OCI-M1 (cell line): ENCODE data around the gene HIP1.

ENCODE experiments used
- DNase-seq: peaks from one replicate; lab custom pipeline; 2025; lab: John Stamatoyannopoulos, UW

HIP1 gene

DNA sequence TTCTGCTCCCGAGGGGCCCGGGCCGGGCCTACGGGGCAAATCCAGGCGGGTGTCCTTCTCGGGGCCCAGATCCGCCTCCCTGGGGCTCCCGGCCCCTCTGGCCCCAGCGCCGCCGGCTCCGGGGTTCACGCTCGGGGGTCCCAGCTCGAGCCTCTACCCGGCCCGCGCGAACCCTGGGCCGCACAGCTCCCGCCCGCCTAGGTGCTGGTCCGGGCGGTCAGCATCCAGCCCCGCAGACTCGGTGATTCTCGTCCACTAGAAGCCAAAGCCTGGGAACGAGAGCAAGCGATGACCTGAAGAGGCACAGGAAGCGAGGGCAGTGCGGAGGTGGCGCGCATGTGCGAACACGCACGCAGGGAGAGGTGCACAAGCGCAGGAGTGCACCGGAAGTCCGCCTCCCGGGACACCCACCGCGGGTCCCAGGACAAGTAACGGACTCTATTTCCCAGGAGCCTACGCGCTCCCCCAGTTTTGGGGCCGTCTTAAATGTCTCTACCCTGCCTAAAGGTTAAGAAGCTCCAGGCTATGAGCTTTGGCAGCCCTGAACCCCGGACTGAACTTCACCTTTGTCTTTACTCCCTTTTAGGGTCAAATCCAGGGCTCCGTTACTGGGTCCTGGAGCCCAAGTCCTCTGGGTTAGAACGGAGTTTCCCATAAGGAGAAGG lies 252.6 kb downstream of the HIP1 start, which contains the start of gene POM121C:
Gene POM121C (minus strand): TSS at position 321 of the 665 bp plus-strand sequence. CDS start 44,803 bp downstream, outside the sequence.
- DNase-seq: peak; percentile 98

DNA sequence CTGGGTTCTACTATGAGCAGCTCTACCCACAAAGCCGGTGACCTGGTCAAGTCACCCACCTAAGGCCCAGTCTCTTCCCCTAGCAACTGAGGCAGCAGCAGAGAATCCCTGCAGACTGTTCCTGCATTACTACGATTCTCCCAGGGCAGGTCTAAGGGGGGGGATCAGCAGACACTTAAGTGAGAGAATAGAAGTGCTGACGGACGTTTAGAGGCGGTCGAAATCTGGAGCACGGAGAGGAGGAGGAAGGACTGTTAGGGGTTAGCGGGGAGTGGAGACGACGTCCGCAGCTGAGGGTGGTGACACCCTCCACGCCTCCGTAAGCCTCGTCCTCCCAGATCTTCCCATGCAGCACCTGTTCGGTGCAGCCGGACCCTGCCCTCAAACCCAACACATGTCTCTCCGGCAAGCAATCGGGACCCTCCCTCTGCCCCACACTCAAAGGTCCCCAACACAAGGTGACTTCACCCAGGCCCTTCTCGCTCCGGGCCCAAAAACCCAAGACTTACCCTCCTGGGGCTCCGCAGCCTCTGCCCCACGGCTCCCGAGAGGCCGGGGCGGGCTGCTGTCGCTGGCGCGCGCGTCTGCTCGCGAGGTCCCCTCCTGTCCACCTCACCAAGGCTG lies 253.3 kb downstream of the HIP1 start:
- peak; percentile 13 for DNase-seq
